Measurements from ENCODE around the gene ASIC2.
"Not testable (repeated sequence)": the region's sequence is repeated elsewhere in the genome, so short reads cannot be mapped to it uniquely, and the experiment has no call there.

The ASIC2 gene

DNA sequence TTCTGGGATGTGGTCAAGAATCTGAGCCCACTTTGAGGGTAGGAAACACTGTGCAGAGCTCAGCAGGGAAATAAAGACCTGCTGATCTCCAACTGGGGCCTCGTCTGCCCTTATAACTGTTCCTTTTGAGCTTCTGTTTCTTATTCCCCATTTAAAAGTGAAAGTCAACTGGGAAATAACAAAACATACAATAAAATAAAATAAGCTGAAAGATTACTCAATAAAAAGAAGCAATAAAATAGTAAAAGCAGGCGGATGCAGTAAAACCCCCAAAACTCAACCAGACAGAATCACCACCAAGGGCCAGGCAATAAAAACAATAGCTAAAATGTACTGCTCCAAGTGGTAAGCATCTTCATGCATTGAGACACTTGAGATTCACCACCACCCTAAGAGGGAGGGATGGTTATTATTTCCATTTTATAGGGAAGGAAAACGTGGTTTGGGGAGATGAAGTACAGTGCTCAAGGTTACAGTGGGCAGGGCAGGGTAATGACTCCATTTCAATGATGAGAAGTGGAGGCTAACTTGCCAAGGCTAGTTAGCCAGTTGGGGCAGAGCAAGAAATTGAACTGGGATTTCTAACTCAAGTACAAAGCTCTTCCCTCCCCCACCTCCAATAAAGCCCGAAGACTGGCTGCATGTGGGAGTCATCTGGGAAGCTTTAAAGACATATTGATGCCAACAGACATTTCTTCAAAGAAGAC lies 307.9 kb downstream of the ASIC2 start:
- no peak overlapping the region for H3K4me3 ChIP-seq (ENCODE audit: low read length)
- no peak for DNase-seq (ENCODE audit: low read depth)
- TF ChIP-seq, protein P1, sequence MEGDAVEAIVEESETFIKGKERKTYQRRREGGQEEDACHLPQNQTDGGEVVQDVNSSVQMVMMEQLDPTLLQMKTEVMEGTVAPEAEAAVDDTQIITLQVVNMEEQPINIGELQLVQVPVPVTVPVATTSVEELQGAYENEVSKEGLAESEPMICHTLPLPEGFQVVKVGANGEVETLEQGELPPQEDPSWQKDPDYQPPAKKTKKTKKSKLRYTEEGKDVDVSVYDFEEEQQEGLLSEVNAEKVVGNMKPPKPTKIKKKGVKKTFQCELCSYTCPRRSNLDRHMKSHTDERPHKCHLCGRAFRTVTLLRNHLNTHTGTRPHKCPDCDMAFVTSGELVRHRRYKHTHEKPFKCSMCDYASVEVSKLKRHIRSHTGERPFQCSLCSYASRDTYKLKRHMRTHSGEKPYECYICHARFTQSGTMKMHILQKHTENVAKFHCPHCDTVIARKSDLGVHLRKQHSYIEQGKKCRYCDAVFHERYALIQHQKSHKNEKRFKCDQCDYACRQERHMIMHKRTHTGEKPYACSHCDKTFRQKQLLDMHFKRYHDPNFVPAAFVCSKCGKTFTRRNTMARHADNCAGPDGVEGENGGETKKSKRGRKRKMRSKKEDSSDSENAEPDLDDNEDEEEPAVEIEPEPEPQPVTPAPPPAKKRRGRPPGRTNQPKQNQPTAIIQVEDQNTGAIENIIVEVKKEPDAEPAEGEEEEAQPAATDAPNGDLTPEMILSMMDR (IDR thresholded peaks at IDR 0.05; ENCODE audit: insufficient read depth, low read depth, low read length, missing control alignments), result no peak

GRCh38 chr17:32981611-32982010 lies 311.5 kb downstream of the ASIC2 start:
- not testable (repeated sequence) for H3K4me3 ChIP-seq (ENCODE audit: low read length); DNase-seq (ENCODE audit: low read depth)

DNA sequence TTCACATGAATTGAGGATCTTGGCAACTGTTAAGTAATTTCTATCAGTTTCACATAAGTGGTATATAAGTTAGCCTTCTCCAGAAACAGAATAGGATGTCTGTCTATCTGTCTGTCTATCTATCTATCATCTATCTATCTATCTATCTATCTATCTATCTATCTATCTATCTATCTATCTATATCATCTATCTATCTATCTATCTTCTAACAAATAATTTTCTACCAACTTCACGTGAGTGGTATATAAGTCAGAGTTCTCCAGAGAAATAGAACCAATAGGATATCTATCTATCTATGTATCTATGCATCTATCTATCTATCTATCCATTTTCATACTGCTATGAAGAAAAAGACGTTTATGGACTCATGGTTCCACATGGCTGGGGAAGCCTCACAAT lies 312.9 kb downstream of the ASIC2 start:
- H3K4me3 ChIP-seq (ENCODE audit: low read length), result no peak overlapping the region
- no peak for DNase-seq (ENCODE audit: low read depth)
- TF ChIP-seq, protein P1 (IDR thresholded peaks at IDR 0.05; ENCODE audit: insufficient read depth, low read depth, low read length, missing control alignments), result no peak

GRCh38 chr17:32976605-32977004 lies 316.5 kb downstream of the ASIC2 start:
- H3K4me3 ChIP-seq (ENCODE audit: low read length), result no peak overlapping the region
- no peak for DNase-seq (ENCODE audit: low read depth)
- TF ChIP-seq, protein P1 (IDR thresholded peaks at IDR 0.05; ENCODE audit: insufficient read depth, low read depth, low read length, missing control alignments), result no peak

DNA sequence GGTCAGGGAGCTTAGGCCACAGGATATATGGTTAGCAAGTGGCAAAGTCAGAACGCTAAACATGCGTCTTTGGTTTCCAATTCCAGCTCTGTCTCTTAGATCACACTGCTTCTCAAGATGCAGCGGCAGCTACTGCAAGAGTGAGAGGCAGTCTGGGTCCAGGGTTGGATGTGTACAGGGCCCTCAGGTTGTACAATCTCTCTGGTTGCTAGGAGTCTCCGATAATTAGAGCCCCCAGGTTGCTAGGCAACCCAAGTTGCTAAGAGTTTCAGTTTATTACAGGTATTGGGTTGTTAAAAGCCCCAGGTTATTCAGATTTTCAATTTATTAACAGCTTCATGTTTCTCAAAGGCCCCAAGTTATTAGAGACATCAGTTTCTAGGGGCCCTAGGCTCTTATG lies 317.0 kb downstream of the ASIC2 start:
- no peak for DNase-seq (ENCODE audit: low read depth)
- TF ChIP-seq, protein P1 (IDR thresholded peaks at IDR 0.05; ENCODE audit: insufficient read depth, low read depth, low read length, missing control alignments), result no peak
- no peak overlapping the region for H3K4me3 ChIP-seq (ENCODE audit: low read length)

DNA sequence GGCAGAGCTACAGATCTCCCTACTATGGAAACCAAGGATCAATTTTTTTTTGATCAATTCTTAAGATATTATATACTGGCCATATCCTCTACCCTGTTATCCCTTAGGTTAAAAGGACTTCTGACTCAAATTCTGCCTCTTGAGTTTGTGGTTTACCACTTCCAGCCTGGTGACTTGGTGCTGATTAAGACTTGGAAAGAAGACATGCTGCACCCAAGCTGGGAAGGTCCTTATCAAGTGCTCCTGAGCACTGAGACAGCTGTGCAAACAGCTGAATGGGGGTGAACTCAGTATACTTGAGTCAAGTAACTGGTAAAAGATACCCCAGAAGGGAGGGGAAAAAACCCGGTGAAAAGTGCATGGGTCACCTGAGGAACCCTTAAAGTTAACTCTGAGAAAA lies 321.9 kb downstream of the ASIC2 start:
- no peak overlapping the region for H3K4me3 ChIP-seq (ENCODE audit: low read length)
- TF ChIP-seq, protein P1 (IDR thresholded peaks at IDR 0.05; ENCODE audit: insufficient read depth, low read depth, low read length, missing control alignments), result no peak
- peak; percentile 50 for DNase-seq (ENCODE audit: low read depth)

GRCh38 chr17:32970281-32970680 lies 322.8 kb downstream of the ASIC2 start:
- TF ChIP-seq, protein P1 (IDR thresholded peaks at IDR 0.05; ENCODE audit: insufficient read depth, low read depth, low read length, missing control alignments), result no peak
- DNase-seq (ENCODE audit: low read depth), result no peak
- no peak overlapping the region for H3K4me3 ChIP-seq (ENCODE audit: low read length)

- H3K4me3 ChIP-seq (ENCODE audit: low read length); DNase-seq (ENCODE audit: low read depth): not testable (repeated sequence)
These were observed 323.9 kb downstream of the ASIC2 start for GRCh38 chr17:32969231-32969630.
